ENCODE data around the gene TIMD4.

Gene TIMD4

GRCh38 chr5:156922207-156922792 is 40.7 kb downstream of the TIMD4 start:
- DNase-seq (ENCODE audit: extremely low read depth, low read depth), result no peak
- TF ChIP-seq, protein P1, sequence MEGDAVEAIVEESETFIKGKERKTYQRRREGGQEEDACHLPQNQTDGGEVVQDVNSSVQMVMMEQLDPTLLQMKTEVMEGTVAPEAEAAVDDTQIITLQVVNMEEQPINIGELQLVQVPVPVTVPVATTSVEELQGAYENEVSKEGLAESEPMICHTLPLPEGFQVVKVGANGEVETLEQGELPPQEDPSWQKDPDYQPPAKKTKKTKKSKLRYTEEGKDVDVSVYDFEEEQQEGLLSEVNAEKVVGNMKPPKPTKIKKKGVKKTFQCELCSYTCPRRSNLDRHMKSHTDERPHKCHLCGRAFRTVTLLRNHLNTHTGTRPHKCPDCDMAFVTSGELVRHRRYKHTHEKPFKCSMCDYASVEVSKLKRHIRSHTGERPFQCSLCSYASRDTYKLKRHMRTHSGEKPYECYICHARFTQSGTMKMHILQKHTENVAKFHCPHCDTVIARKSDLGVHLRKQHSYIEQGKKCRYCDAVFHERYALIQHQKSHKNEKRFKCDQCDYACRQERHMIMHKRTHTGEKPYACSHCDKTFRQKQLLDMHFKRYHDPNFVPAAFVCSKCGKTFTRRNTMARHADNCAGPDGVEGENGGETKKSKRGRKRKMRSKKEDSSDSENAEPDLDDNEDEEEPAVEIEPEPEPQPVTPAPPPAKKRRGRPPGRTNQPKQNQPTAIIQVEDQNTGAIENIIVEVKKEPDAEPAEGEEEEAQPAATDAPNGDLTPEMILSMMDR (IDR thresholded peaks at IDR 0.05; ENCODE audit: low read depth, low read length, missing control alignments), result no peak
- H3K4me3 ChIP-seq (replicated peaks; ENCODE audit: low read depth, low read length), result no peak overlapping the region

DNA sequence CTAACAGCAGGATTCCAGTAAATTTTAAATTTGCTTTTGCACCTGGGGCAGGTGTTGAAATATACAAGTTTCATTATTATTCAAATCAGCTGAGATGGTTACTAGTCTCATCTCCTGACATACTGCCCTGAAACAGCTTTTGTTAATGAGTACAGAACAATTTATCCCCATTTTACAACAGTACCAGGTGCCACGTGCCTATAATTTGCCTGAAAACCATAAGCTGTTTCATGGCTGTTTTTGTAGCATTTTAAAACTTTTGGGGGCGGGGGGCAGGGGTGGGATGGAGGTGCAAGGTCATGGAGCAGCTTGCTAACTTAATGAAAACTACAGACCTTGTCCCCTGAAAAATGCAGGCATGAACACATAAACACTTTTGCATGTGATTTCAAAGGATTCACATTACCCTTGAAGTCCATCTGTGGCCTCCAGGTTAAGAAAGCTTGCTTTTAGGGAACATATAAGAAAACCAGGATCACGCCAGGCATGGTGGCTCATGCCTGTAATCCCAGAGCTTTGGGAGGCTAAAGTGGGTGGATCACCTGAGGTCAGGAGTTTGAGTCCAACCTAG is 42.1 kb downstream of the TIMD4 start:
- H3K4me3 ChIP-seq (replicated peaks; ENCODE audit: low read depth, low read length), result no peak overlapping the region

DNA sequence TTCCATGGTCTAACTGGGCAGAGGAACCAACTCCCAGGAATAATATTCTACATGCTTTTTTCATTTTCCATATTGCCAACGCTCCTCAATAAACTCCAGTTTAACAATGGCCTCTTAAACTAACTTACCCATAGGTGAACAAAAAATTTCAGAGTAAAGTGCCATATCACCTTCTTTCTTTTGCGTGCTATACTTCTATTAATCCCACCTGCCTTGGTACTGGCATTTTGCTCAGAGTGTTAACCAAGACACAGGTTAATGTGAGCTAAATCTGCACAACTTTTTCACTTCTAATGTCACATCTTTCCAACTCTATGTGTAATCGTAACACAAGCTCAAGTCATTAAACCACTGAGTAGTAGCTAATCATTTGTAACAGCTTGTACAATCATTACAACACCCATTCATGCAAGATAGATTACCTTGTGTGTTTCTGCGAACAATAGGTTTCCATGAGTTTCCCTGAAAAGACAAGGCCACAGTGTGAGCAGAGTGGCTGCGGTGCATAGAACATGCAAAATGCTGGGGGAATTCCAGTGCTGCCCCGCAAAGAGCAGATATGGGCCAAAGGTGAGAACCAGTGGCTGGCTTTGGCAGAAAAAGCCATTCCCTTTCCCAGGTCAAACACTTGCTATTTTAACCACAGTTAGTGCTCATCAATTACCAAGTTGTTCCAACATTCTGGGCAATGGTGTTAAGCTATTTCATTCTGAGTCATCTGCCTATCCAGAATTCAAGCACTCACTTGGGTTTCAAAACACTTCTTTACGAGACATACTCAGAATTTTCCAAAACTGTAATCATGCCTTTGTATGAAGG is 42.8 kb downstream of the TIMD4 start:
- no peak overlapping the region for H3K4me3 ChIP-seq (replicated peaks; ENCODE audit: low read depth, low read length)
- no peak for DNase-seq (ENCODE audit: extremely low read depth, low read depth)
- TF ChIP-seq, protein P1 (IDR thresholded peaks at IDR 0.05; ENCODE audit: low read depth, low read length, missing control alignments), result no peak

More for the DNA sequence above, 42.1 kb downstream of the TIMD4 start:
- TF ChIP-seq, protein P1 (IDR thresholded peaks at IDR 0.05; ENCODE audit: low read depth, low read length, missing control alignments), result no peak
- no peak for DNase-seq (ENCODE audit: extremely low read depth, low read depth)

- TF ChIP-seq, protein P1 (IDR thresholded peaks at IDR 0.05; ENCODE audit: low read depth, low read length, missing control alignments), result no peak
- no peak overlapping the region for H3K4me3 ChIP-seq (replicated peaks; ENCODE audit: low read depth, low read length)
- DNase-seq (ENCODE audit: extremely low read depth, low read depth), result no peak
Measured at GRCh38 chr5:156918311-156918845, 44.6 kb downstream of the TIMD4 start.

DNA sequence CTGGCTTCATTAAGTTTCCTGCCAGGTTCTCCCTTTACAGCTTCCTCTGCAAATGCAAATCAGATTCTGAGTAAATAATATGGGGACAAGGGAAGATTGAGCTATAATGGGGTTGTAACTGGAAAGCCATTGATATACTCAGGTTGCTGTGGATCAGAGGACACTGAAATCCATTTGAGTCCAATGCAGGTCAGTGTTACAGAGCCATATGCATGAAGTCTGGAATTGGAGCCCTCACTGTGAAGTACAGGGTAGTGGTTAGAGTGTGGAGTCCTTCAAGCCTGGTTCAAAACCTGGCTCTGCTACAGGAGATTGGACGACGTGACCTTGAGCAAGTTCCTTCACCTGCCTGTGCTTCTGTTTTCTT is 48.7 kb downstream of the TIMD4 start:
- TF ChIP-seq, protein P1 (IDR thresholded peaks at IDR 0.05; ENCODE audit: low read depth, low read length, missing control alignments), result no peak
- no peak for DNase-seq (ENCODE audit: extremely low read depth, low read depth)
- H3K4me3 ChIP-seq (replicated peaks; ENCODE audit: low read depth, low read length), result no peak overlapping the region

DNA sequence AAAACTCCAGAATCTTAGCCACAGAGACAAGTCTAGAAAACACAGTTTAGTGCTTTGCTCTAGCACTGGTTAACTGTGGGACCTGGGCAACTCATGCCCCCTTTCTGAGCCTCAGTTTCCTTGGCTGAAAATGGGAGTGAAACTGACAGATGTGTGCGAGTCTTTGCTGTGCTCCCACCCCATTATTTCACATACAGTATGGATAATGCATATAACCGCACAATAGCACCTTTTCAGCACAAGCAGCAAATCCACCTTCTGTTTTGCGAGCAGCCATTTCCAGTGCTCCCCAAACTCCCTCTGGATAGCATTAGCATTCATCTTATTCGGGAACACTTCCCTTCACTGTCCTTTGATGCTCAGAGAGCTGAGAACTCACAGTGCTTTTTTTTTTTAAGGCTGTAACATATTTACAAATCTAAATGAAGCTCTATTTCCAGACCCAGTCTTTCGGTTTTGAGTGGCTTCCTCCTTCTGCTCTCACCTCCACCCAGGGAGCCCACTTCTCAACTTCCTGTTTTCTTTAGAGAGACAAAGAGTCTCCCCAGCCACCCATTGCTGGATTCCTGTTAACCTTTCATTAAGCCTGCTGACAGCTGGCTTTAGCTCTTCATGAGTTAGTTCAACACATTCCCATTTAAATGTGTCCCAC is 49.2 kb downstream of the TIMD4 start:
- TF ChIP-seq, protein P1 (IDR thresholded peaks at IDR 0.05; ENCODE audit: low read depth, low read length, missing control alignments), result no peak
- no peak overlapping the region for H3K4me3 ChIP-seq (replicated peaks; ENCODE audit: low read depth, low read length)
- DNase-seq (ENCODE audit: extremely low read depth, low read depth), result no peak
